HG03025 (cell line): ENCODE measurements around the gene FZD1.

ENCODE experiments used
- ATAC-seq: cut with Tn5 transposase; IDR thresholded peaks from one replicate; pipeline ENCODE4 v1.9.1; 2021; ENCODE audit warnings: mild to moderate bottlenecking, moderate library complexity; ENCODE audit not compliant: unreplicated experiment, low FRiP score

Gene FZD1

GRCh38 chr7:91264046-91264923 lies at the start of gene FZD1:
Gene FZD1, plus strand, starts transcription at chr7:91264433. Its CDS starts 448 bp downstream, at chr7:91264881.
- peak; percentile 93 for ATAC-seq

DNA sequence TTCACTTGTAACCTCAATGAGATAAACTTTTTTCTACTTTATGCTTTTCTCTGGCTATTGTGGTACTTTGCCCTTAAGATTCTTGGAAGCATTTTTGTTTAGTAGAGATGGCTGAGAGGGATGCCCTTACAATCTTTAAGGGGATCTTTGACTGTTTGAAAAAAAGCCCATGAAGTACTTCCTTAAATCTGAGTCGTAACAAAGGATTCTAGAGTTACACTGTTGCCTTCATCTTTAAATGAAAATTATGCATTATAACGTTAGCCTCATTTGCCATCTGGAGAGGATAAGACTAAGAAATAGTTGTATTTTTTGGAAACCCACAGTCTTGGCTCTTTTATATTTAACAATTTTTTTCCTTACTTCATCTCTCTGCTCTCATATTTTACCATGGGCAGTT lies 37.8 kb upstream of the FZD1 start:
- no peak for ATAC-seq

DNA sequence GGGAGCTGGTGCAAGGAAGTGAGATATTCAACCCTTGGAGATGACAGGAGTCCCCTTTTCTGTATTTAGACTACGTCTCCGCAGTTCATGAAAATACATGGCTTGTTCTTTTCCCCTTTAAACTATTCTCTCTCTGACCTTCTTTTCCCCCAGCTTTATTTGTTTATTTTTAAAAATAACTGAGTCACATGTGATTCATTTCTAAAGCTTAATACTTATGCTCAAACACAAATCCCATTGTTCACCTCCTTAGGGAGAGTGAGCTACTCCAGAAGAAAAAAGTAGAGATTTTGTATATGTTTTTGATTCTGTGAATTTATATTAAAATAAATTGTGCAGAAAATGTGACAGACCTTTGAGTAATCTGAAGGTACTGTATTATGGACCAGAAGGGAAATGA lies 35.9 kb upstream of the FZD1 start:
- no peak for ATAC-seq

DNA sequence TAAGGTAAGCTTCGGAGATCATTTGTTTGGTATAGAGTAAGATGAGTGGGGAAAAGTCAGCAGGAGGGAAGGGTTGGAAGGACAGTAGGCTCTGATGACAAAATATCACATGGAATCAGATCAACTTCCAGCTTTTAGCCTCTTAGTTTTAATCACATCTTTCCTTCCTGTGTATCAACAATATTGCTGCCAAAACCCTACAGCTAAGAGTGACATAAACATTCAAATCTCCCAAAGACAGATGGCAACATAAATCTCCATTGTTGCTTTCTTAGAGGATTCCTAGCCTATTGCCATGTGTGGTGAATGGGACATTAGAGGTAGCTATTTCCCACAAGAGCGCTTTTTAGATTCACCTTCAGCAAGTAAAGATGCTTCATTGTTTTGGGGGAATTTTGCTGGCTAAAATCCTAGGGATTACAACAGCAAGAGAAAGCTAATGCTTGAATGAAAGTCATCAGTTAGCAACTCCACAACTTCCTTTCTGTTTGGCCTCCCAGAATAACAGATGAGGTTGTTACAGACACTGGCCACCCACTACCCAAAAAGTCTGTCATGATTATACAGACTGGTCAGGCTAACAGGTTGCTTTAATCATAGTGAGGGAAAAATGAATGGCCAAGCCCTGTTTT lies 35.2 kb upstream of the FZD1 start:
- ATAC-seq: no peak

- no peak for ATAC-seq
These were observed 34.1 kb upstream of the FZD1 start for GRCh38 chr7:91230100-91230499.

GRCh38 chr7:91230503-91230902 lies 33.7 kb upstream of the FZD1 start:
- no peak for ATAC-seq

GRCh38 chr7:91233212-91233611 lies 31.0 kb upstream of the FZD1 start:
- no peak for ATAC-seq

- ATAC-seq: no peak
These were observed 28.9 kb upstream of the FZD1 start for GRCh38 chr7:91235211-91235832.

- no peak for ATAC-seq
These were observed 25.0 kb upstream of the FZD1 start for GRCh38 chr7:91239171-91239604.

GRCh38 chr7:91239772-91240171 lies 24.5 kb upstream of the FZD1 start:
- no peak for ATAC-seq

DNA sequence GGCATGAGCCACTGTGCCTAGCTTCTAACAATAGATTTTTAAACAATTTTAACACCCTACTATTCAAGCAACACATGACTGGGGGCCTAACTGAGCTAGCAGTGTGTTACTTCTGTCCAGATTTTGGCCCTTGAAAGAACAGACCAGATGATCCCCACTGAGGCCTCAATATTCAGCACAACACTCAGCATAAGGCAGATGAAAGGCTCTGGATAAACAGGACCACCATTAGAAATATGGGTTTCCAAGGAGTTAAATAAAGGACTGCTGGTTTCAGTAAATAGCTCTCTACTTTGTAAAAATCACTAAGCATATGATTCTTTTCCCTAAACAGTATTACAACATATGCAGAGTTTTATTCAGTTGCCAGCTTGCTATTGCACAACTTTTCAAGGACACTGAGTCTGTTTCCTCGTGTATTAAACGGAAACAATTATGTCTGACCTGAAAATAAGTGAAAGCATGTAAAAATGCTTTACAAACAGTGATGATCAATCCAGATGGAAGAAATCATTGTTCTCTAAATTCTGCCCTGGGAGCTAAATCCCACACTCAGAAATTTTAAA lies 23.8 kb upstream of the FZD1 start:
- ATAC-seq: no peak

GRCh38 chr7:91242097-91242844 lies 22.0 kb upstream of the FZD1 start:
- no peak for ATAC-seq

DNA sequence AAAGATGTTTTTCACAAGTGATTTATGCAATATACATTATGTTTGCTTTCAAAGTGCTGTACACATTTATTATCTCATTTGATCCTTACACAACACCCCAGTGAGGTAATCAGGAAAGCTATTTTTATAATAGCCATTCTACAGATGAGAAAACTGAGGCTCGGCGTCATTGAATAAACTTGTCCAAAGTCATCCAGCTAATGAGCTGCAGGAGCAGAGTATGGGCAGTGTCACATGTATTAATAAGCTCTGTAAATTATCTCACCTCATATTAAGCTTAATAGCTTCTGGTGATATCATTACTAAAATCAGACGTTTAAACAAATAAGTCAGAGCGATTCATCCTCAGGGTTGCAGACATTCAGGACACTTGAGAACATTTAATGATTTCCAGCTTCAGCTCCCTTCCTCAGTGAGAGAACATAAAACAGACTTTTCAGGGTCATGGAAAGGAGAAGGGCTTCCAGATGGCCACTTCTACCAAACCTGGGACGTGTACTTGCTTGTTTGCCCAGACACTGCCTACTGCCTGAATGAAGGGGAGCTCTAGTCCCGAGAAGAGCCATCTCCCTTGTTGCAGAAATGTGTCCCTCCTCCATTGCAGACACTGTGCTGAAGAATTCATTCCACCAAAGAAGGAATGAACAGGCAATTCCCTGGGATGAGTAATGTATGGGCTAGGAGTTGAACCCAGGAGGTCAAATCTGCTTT lies 20.5 kb upstream of the FZD1 start:
- no peak for ATAC-seq

- ATAC-seq: no peak
These were observed 16.7 kb upstream of the FZD1 start for GRCh38 chr7:91247500-91247899.

GRCh38 chr7:91248996-91249395 lies 15.2 kb upstream of the FZD1 start:
- ATAC-seq: no peak

DNA sequence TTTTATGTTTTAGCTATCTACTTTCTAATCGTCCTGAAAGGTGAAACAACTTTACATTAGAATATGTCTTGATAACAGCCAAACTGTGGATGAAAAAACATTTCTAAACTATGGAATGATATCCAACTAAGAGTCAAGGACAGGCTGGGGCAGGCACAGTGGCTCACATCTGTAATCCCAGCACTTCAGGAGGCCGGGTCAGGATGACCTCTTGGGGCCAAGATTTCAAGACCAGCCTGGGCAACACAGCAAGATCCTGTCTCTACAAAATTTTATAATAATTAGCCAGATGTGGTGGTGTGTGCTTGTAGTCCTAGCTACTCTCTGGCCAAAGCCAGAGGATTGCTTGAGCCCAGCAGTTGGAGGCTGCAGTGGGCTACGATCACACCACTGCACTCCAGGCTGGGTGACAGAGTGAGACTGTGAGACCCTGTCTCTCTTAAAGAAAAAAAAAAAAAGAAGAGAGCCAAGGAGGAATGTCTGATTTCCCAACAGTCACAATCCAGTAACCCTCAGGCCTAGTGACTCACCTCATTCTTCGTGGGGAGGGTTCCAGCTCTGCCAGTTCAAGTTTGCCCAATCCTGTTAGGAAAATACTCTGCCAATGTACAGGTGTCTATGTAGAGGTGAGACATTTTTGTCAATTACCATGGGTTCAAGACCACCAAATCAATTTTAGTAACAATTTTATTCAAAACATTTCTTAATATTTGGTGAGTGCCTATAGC lies 14.6 kb upstream of the FZD1 start:
- no peak for ATAC-seq

- no peak for ATAC-seq
These were observed 13.5 kb upstream of the FZD1 start for GRCh38 chr7:91250706-91251105.

GRCh38 chr7:91251877-91252276 lies 12.4 kb upstream of the FZD1 start:
- ATAC-seq: no peak

DNA sequence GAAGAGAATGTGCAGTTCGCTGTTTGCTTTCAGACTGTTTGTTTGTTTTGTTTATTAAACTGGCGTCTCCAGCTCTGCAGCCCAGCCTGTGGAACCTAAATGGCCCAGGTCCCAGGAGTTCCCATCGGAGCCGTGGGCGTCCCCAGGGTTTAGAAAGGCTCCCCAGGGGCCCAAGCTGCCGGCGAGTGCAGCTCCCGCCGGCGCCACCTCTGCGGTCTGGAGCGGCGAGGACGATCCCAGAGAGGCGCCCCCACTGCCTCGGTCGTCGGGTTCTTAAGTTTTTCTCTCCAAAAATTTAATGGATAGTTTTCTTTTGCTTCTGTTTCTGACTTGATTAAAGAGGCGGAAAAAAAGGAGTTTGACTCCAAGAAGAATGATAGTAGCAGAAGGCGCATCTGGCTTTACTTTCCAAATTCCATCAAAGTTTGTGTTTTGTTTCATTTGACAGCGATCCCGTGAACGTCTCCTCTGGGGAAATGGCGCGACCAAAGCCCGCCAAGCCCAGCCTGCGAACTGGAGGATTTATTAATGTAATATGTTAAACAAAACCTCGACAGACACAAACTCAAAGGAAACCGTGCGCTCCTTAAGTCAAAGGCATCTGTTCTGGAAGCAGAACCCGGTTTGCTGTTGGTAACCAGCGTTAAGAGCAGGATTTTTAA lies 718 bp upstream of the FZD1 start:
- no peak for ATAC-seq
